ENCODE data around the gene TIMP1. TPM values are rescaled to one million over a fixed set of nuclear protein-coding genes. Genes with fewer than 3 reads are reported as not detected.

The TIMP1 gene
- total and polyA plus RNA-seq, 2 experiments from 2014 or later = 54.4 to 247 TPM

- TF ChIP-seq, protein P1, sequence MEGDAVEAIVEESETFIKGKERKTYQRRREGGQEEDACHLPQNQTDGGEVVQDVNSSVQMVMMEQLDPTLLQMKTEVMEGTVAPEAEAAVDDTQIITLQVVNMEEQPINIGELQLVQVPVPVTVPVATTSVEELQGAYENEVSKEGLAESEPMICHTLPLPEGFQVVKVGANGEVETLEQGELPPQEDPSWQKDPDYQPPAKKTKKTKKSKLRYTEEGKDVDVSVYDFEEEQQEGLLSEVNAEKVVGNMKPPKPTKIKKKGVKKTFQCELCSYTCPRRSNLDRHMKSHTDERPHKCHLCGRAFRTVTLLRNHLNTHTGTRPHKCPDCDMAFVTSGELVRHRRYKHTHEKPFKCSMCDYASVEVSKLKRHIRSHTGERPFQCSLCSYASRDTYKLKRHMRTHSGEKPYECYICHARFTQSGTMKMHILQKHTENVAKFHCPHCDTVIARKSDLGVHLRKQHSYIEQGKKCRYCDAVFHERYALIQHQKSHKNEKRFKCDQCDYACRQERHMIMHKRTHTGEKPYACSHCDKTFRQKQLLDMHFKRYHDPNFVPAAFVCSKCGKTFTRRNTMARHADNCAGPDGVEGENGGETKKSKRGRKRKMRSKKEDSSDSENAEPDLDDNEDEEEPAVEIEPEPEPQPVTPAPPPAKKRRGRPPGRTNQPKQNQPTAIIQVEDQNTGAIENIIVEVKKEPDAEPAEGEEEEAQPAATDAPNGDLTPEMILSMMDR (IDR thresholded peaks at IDR 0.05; ENCODE audit: low read depth, low read length) = no peak
- no peak overlapping the region for H3K27ac ChIP-seq
- H3K36me3 ChIP-seq = no peaks in the 10 kb centered on the region
- DNase-seq (ENCODE audit: low read depth in 1 of 2, low spot score in 1 of 2) = no peak
- no peaks in the 10 kb centered on the region for H3K27me3 ChIP-seq
- no peaks in the 10 kb centered on the region for H3K9me3 ChIP-seq (ENCODE audit: low read depth)
- H3K4me1 ChIP-seq (ENCODE audit: low read depth) = no peaks in the 10 kb centered on the region
- H3K4me3 ChIP-seq = no peak overlapping the region
Observed at GRCh38 chrX:47558436-47558835, 23.8 kb upstream of the TIMP1 start.

DNA sequence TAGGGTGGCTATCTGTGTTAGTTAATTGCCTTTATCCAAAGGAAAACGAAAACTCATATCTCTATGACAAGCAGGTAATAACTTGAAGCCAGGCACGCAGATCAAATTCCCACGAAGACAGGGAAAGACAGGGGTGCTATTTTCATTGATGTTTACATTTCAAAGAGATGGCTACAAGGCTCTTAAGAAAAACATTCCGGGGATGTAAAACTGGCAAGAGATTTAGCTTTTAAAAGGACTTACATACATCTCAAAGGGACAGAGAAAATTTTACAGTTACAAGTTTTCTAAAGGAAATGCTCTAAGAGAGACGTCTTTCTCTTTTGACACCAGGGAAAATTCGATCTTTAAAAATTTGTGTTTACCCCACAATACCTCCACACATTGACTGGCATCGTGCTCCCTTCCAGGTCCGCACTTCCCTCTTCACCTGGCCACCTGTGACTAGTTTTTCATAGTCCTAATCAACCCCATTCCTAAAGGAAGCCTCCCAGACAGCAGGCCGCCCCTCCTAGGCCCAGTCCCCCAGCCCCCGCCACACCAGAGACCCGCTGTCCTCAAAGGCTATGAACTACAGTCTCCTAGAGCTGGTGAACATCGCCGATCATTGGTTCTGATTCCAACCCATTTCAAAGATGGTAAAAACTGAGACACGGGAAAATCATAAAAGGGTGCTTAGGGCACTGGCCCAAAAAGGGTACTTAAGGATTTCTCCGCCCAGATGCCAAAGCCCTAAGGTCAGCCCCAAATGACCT is 21.9 kb upstream of the TIMP1 start:
- Histone ChIP-seq H3K27me3 (no peaks in the 10 kb centered on the region), H3K4me3 (peak overlapping the region; percentile 66), H3K27ac (peak overlapping the region; percentile 73), H3K36me3 (peaks cover 4% of the 10 kb centered on the region), H3K9me3 (ENCODE audit: low read depth) (no peaks in the 10 kb centered on the region), H3K4me1 (ENCODE audit: low read depth) (no peaks in the 10 kb centered on the region)
- TF ChIP-seq, protein P1 (IDR thresholded peaks at IDR 0.05; ENCODE audit: low read depth, low read length) = no peak
- no peak for DNase-seq (ENCODE audit: low read depth in 1 of 2, low spot score in 1 of 2)

DNA sequence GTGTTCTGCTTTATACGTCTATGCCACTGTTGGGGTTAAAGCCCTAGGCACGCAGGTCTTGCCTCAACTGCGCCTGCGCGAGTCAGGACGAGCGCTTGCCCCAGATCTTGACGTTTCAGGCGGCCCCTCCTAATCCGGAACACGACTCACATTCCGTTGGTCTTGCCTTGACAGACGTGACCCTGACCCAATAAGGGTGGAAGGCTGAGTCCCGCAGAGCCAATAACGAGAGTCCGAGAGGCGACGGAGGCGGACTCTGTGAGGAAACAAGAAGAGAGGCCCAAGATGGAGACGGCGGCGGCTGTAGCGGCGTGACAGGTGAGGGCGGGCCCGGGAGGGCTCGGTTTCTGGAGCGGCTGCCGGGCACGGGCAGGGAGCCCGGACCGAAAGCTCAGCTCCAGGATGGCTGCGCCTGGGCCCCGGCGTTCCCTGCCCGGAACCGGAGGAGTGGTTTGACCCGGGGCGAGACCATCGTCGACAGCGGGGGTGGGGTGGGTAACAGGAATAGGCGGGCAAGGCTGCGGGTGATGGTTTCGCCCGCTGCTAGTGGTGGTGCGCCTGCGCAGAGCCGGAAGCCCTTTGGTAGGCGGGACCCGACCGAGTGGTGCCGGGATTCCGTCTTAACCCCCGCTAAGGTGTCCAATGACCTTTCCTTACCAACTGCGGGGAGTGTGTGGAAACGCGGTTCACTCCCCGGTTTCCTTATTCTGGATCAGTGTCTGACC is 21.1 kb upstream of the TIMP1 start, which contains the start of gene ARAF:
ARAF (plus strand) TSS at position 272 of the 725 bp plus-strand sequence. CDS start 1,763 bp downstream, outside the sequence.
- DNase-seq (ENCODE audit: low read depth in 1 of 2, low spot score in 1 of 2) = peak; percentile 95 to 99
- Histone ChIP-seq H3K9me3 (ENCODE audit: low read depth) (no peaks in the 10 kb centered on the region), H3K27ac (peak within 1 kb of the TSS; percentile 99), H3K36me3 (peaks cover 4% of the 10 kb centered on the region), H3K27me3 (no peaks in the 10 kb centered on the region), H3K4me1 (ENCODE audit: low read depth) (no peaks in the 10 kb centered on the region), H3K4me3 (peak within 1 kb of the TSS; percentile 66)
- TF ChIP-seq, protein P1 (IDR thresholded peaks at IDR 0.05; ENCODE audit: low read depth, low read length) = no peak

DNA sequence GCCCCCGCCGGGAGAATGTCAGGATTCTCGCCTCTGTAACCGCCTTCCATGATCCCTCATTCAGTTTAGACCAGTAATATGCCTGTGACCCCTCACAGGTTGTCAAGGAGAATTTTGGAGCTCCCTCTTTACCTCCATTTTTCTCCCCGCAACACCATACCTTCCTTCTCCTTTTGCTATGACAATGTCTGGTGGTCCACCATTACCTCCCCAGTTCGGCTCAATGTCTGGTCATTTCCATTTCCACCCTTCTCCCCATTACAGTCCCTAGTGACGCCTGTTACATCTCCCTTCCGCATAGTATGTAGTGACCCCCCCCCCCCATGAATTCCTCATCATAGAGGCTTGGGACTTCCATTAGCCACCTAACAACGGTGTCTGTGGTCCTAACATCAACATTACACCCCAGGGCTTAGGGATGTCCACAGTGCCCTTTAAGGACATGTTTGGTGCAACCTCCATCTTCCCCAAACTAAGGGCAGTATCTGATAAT is 20.5 kb upstream of the TIMP1 start:
- H3K27ac ChIP-seq = peak overlapping the region; percentile 99
- no peaks in the 10 kb centered on the region for H3K9me3 ChIP-seq (ENCODE audit: low read depth)
- no peaks in the 10 kb centered on the region for H3K4me1 ChIP-seq (ENCODE audit: low read depth)
- H3K27me3 ChIP-seq = no peaks in the 10 kb centered on the region
- TF ChIP-seq, protein P1 (IDR thresholded peaks at IDR 0.05; ENCODE audit: low read depth, low read length) = no peak
- peak overlapping the region; percentile 66 for H3K4me3 ChIP-seq
- peaks cover 4% of the 10 kb centered on the region for H3K36me3 ChIP-seq
- no peak for DNase-seq (ENCODE audit: low read depth in 1 of 2, low spot score in 1 of 2)

DNA sequence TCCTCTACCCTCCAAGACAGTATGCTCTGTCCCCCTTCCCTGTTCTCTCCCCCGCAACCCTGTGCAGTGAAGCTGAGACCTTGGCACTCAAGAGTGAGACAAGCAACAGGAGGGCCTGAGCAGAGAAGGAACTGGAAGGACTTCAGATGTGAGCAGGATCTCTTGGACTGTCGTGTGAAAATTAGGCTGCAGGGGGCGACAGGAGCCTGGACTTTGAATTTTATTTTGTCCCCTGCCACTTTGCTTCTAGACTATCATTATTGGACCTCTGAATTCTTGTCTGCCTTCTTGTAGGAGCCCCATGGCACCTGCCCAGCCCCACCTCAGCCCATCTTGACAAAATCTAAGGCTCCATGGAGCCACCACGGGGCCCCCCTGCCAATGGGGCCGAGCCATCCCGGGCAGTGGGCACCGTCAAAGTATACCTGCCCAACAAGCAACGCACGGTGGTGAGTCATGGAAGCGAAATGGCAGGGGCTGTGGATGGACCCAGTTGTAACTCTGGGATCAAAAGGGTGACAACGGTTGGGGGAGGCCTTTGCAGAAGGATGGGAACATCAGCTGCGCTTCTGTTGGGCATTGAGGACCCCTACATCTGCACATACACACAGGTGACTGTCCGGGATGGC is 19.5 kb upstream of the TIMP1 start:
- no peak overlapping the region for H3K27ac ChIP-seq
- H3K9me3 ChIP-seq (ENCODE audit: low read depth) = no peaks in the 10 kb centered on the region
- no peak overlapping the region for H3K4me3 ChIP-seq
- DNase-seq (ENCODE audit: low read depth in 1 of 2, low spot score in 1 of 2) = peak; percentile 12 to 57
- TF ChIP-seq, protein P1 (IDR thresholded peaks at IDR 0.05; ENCODE audit: low read depth, low read length) = peak; percentile 48
- H3K4me1 ChIP-seq (ENCODE audit: low read depth) = no peaks in the 10 kb centered on the region
- H3K36me3 ChIP-seq = peaks cover 4% of the 10 kb centered on the region
- H3K27me3 ChIP-seq = no peaks in the 10 kb centered on the region
